Measurements from ENCODE around the gene NOC4L.

DNA sequence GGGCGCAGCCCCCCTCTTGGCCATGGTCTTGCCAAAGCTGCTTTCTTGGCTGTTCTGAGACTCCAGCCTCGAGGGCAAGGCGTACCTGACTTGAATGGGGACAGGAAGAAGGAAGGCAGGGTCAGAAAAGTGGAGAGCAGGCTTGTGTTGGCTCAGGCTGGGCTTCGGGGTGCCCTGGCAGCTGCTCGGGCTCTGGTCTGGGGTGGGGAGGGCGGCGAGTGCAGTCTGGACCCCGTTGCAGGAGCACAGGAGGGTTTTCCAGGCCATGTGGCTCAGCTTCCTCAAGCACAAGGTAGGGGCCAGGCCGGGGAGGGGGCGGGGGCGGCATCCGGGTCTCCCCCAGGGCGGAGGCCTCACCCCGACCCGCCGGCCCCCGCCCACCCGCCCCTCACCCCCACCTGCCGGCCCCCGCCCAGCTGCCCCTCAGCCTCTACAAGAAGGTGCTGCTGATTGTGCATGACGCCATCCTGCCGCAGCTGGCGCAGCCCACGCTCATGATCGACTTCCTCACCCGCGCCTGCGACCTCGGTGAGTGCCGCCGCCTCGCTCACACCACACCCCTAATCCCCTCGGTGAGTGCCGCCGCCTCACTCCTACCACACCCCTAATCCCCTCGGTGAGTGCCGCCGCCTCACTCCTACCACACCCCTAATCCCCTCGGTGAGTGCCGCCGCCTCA is 4.2 kb downstream of the NOC4L start:
- no peak for TF ChIP-seq POLR2A (IDR thresholded peaks at IDR 0.05; ENCODE audit: low read length)
- TF ChIP-seq GATA1 (IDR thresholded peaks at IDR 0.05; ENCODE audit: low read depth, low read length): no peak
